HG03378 (cell line): ENCODE measurements around the gene TMEM37.

Experiments
- ATAC-seq: cut with Tn5 transposase; IDR thresholded peaks from one replicate; pipeline ENCODE4 v1.9.1; 2021; ENCODE audit warnings: mild to moderate bottlenecking, moderate library complexity; ENCODE audit not compliant: unreplicated experiment

The TMEM37 gene

GRCh38 chr2:119449521-119449920 is 17.9 kb downstream of the TMEM37 start:
- ATAC-seq, result no peak

- ATAC-seq, result no peak
Measured at GRCh38 chr2:119451336-119452050, 19.8 kb downstream of the TMEM37 start.

GRCh38 chr2:119453972-119454593 is 22.4 kb downstream of the TMEM37 start:
- no peak for ATAC-seq

DNA sequence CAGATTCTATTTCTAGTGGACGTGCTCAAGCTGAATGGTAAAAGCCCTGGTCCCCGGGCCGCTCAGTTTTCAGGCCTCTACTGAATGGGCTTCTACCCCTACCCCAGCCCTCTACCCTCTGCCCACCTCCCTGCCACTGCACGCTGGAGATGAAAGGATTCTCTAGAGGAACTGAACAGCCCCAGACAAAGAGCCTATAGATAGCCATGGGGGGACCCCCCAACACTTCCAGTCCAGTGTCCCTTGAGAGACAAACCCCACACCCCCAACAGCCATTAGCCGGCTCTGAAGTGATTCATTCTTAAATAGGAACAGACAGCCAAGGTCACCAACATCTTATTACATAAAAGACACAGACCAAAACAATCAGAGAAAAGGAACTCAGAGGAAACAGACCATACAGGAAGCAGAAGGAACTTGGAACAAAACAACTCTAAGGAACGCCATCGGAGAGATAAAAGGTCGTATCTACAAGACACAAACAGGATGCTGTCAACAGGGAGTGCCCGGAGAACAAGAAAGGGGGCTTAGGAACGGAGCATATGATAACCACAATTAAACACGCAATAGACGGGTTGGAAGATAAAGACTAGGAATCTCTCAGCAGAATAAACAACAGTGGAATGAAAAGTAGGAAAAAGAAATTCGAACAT is 23.5 kb downstream of the TMEM37 start:
- ATAC-seq, result no peak

DNA sequence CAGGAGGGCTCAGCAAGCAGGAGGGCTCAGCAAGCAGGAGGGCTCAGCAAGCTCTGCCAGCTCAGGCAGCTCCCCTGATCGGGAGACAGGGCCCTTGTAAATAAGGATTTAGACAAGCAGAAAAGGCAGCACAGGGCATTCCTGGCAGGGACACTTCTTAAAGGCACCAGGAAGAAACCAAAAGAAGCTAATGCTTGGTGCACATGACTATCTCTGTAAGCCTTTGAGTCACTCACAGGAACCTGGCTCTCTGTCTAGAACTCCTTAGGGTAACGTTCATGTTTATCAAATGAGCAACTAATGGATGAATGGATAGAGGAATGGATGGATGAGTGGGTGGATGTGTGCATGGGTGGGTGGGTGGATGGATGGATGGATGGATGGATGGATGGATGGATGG is 28.4 kb downstream of the TMEM37 start:
- ATAC-seq, result no peak

GRCh38 chr2:119461811-119462210 is 30.2 kb downstream of the TMEM37 start:
- no peak for ATAC-seq

- ATAC-seq, result no peak
Measured at GRCh38 chr2:119462574-119462973, 30.9 kb downstream of the TMEM37 start.

DNA sequence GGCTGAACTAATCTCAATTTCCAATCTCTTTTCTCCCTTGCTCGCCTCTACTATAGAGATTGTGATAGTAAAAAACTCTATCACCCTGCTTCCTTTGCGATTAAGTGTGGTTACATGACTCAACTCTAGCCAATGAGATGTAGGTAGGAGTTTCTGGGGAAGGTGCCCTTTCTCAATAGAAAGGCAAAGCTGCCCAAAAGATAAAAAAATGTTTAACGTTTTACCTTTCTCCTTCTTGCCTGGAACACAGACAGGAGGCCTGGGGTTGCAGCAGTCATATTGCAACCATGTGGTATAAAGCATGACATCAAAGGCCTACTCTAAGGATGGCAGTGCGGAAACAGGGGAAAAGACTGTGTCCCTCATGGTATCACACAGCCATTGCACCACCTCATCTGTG is 31.5 kb downstream of the TMEM37 start:
- ATAC-seq, result no peak

DNA sequence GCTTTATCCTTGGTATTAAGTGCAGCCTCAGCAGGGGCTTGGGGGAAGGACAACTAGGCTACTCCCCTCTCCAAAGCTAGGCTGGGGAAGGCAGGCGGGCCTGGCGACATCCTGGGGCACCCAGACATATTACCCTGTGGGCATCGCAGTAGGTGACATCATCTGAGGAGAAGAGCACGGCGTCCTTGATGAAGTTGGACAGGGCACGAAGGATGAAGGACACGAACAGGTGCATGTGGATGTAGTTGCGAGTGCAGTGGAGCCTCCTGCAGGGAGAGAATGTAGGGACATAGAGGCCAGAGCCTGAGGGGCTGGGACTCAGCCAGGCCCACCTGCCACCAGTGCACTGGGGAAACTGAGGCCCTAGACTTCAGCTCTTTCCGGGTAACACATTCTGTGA is 32.3 kb downstream of the TMEM37 start:
- ATAC-seq, result no peak

GRCh38 chr2:119464981-119465380 is 33.3 kb downstream of the TMEM37 start:
- no peak for ATAC-seq

DNA sequence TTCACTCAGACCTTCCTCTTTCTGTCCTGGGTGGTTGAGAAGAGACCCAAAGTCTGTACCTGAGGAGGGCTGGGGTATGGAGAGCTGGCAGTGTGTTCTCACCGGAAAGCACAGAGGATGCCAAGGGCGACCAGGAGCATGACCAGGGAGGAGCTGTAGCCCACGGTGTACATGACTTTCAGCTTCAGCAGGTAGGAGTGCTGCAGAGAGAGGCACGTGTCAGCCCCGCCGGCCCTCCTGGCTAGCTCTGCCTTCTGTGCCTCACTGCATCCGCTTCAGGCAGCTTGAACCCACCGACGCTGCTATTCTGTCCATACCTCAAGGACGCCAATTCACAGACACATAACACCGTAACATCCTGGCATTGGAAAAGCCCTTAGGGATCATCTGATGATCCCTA is 34.0 kb downstream of the TMEM37 start:
- ATAC-seq, result no peak

DNA sequence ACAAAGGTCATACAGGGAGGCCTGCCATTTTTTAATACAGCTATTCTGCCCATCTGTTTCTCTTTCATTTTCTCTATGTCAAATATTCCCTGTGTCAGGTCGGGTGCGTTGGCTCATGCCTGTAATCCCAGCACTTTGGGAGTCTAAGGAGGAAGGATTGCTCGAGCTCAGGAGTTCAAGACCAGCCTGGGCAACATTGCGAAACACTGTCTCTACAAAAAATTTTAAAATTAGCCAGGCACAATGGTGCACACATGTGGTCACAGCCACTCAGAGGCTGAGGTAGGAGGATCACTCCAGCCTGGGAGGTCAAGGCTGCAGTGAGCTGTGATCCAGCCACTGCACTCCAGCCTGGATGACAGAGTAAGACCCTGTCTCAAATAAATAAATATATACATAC is 34.7 kb downstream of the TMEM37 start:
- no peak for ATAC-seq

- no peak for ATAC-seq
Measured at GRCh38 chr2:119468154-119468955, 36.7 kb downstream of the TMEM37 start.

- no peak for ATAC-seq
Measured at GRCh38 chr2:119469131-119469530, 37.5 kb downstream of the TMEM37 start.

GRCh38 chr2:119469661-119470297 is 38.1 kb downstream of the TMEM37 start:
- no peak for ATAC-seq

GRCh38 chr2:119472749-119473148 is 41.1 kb downstream of the TMEM37 start:
- no peak for ATAC-seq

GRCh38 chr2:119473621-119474370 is 42.1 kb downstream of the TMEM37 start:
- ATAC-seq, result no peak

GRCh38 chr2:119474371-119475224 is 42.9 kb downstream of the TMEM37 start:
- ATAC-seq, result no peak

DNA sequence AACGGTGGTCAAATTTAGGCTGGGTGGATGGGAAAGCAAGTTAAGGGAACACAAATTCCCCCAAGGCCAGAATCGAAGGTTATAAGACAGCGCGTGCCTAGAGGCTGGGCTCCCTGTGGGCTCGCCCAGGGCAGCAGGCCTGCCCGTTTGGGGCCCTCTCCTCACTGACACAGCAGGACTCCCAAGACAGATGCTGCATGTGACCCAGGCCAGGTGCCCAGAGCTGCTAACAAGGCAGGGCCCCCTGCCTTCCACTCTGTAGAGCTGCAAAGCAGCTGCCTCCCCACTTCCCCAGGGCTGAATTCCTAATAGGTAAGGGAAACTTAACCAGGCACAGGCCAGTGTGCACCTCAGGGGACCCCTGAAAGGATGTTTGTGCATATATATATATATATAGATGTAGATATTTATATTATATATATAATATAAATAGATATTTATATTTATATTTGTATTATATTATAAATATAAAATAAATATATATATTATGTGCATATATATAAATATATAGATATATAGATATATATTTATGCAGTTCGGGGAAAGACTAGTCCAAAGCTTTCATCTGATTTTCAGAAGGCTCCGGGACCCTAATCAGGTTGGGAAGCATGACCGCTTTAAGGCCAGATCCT is 43.7 kb downstream of the TMEM37 start:
- ATAC-seq, result no peak
